NB4 (cell line): ENCODE measurements around the gene AKR1B15.

Experiments used
- CTCF ChIP-seq: IDR thresholded peaks from one replicate; pipeline ENCODE4 v1.5.1; 2012; ENCODE audit warnings: low read depth, low read length
- POLR2A ChIP-seq: IDR thresholded peaks from 2 replicates; pipeline ENCODE4 v1.6.1; 2011; ENCODE audit warnings: mild to moderate bottlenecking; ENCODE audit not compliant: insufficient read length; ENCODE audit errors: extremely low read depth

- TF ChIP-seq CTCF = no peak
- no peak for TF ChIP-seq POLR2A
These were observed 3.0 kb upstream of the AKR1B15 start for GRCh38 chr7:134545918-134546317.
